Renal cortex interstitium (tissue), 11 donors: ENCODE data around the gene PRRT1. TPM values are rescaled to one million over a fixed set of nuclear protein-coding genes. Genes with fewer than 3 reads are reported as not detected.

Experiments
- DNase-seq, 11 donors: peaks; one replicate each; pipeline ENCODE4 v3.0.0-alpha.2; 2013; ENCODE audit warnings: low read depth in 9 of 11, low spot score in 4 of 11; ENCODE audit errors: extremely low read depth in 1 of 11
- polyA plus RNA-seq, 3 donors: library from polyadenylated mRNA; unstranded; fragments of 120-200 nt; gene quantifications; one replicate each; pipeline ENCODE4 v1.2.1, GENCODE V29; 2013; ENCODE audit not compliant: insufficient read length in 3 of 3

PRRT1 gene
- polyA plus RNA-seq, 3 donors = 2.4 to 4.2 (median 2.6) TPM

DNA sequence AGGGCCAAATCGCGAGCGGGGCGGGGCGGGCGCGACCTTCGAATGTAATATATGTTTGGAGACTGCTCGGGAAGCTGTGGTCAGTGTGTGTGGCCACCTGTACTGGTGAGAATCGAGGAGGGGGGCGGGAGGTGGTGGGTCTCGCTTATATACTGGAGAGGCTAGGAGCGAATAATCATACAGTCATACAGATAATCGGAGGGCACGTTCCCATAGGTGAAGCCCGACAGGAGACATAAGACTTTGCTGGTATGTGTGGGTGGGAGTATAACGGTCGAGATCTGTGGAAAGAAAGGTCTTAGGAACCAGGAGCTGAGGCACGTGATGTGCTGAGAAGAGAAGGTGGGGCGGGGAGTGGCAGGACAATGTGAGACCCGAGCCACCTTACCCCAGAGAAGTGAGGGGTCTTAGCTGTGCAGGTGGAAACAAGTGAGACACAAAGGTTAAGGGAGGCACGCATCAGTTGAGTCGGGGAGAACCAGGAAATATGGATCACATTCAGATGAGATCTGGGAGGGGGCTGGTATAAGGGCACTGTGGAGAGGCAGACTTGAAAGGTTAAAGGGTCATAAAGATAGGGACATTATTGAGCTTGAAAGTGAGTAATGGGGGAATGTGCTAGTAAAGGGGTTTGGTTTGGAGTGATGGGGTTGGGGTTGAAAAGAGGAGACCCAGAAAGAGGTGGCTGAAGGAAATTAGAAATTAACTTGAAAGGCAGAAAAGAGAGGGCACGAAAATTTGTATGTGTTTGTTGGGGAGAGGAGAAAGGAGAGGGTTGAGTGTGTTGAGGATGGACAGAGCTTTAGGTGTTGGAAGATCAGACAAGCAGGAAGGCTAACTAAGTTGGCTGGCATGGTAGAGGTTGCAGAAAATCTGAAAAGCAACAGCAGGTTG lies 27.1 kb upstream of the PRRT1 start:
- no peak for DNase-seq

DNA sequence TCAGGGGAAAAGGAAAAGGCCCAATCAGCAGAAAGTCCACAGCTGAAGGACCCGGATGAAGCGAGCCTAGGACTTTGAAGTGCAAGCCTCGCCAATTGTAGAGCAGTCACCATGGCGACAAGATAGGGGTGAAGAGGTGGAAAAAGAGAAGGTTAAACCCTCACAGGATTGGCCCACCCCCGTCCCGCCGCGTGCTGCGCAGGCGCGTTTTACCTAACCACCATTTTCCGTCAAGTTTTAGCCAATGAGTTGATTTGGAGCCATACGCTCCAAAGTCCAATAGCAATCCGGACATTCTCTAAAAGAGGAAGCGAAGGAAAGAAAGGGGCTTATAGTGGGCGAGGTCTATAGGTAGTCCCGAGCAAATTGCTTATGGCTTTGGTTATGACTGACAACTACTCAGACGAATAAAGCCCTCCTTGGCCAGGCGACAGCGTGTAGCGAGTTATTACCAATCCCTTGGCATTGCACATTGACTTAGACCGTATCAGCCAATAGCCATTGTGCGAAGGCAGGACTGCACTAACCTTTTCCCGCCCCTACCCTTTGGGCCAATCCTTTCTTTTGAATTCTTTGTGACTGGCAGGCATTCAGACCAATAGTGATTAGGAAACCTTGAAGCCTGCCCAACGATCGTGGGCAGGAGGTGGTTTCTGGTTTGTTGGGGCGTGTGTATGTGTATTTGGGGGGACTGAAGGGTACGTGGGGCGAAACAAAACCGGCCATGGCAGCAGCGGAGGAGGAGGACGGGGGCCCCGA lies 26.2 kb upstream of the PRRT1 start, which contains the start of gene RNF5:
Gene RNF5 (plus strand): TSS at position 618 of the 759 bp plus-strand sequence. CDS start 107 bp downstream, at position 725.
- DNase-seq = peak; percentile 99 to 100 (median 100)

DNA sequence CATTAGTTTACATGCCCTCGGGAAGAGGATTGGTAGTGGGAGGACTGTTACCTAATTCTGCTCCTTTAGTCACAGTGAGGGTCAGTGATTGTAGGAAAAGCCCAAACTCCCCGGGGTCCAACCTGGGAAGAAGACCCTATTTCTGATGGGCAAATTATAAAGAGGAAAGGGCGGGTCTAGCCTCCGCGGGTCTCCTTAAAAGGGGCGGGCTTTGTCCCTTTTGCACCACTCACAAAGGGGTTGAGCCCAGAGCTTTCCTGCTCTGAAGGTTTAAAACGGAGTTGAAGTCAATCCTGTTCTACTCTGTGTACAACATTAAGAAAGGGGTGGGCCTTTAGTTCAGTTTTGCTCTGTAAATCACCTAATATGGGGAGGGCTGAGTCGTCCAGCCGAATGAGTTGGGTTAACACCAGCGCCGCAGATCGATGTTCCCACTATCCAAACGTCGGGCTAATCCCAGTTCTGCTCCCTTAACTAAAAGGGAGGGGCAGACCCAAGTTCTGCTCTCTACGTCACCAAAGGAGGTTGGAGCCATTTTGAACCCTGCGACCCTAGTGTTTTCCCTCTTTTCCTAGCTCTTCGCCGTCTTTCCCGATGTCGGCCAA lies 25.5 kb upstream of the PRRT1 start:
- DNase-seq = peak in 1 of 11 donors; percentile 67

DNA sequence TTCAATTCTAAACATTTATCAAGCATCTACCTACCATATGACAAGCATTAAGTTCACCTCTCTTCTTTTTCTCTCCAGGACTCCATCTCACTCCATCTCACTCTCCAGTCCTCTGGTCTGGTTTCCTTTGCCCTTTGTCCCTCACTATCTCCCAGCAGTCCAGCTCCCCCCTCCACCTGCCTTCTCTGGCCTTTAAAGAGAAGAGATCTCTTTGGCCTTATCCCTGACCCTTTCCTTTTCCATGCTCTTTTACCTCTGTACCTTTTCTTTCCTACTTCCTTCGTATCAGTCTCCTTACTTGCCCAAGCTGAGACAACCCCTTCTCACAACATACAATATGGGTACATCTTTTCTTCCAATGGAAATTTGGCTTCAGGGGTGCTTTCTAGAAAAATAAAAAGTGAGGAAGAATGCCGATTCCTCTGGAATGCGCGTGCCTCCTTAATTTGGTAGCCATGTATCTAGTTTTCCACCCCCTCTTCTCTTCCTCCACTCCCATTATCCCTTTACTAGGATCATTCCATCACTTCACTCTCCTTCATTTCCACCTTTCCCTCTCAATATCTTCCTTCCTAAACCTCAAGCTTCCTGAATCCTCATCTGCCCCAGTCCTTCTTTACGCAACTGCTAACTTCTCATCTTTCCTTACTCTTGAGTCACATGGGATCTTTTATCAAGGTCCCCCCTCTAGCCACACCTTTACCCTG lies 24.9 kb upstream of the PRRT1 start:
- no peak for DNase-seq

DNA sequence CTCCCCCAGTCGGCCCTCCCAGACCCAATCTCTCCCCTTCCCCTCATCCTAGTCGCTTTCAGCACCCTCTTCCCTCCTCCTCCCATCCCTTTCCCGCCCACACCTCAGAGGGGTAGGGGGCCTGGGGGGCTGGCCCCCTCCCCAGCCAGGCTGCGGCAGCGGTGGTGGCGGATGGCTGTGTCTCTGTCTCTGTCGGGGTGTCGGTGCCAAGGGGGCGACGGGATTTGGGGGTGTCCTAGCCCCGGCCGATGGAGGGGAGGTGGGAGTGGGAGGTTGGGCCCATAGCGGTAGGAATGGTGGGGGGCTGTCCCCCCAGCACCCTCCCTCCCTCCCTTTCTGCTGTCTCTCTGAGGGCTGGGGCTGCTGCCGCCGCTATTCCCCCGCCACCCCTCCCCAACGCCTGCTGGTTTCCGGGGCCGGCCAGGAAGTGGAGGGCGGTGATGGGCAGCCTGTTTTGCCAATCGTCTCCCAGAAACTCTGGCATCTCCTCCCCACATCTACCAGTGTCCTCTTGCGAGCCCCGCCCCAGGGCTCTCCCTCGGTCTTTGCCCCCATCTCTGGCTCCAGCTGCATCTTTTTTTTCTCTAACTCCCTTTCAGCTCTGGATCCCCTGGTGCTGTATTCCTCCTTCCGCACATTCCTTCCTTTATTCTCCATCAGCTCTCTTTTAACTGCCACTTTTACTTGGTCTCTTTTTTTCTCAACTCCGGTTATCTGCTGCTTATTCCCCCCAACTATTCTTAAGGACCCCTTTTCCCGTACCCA lies 24.2 kb upstream of the PRRT1 start, which contains the start of gene AGPAT1:
Gene AGPAT1 (minus strand): TSS at position 374 of the 765 bp plus-strand sequence. CDS start 4,588 bp downstream, outside the sequence.
- peak; percentile 88 to 99 (median 96) for DNase-seq

DNA sequence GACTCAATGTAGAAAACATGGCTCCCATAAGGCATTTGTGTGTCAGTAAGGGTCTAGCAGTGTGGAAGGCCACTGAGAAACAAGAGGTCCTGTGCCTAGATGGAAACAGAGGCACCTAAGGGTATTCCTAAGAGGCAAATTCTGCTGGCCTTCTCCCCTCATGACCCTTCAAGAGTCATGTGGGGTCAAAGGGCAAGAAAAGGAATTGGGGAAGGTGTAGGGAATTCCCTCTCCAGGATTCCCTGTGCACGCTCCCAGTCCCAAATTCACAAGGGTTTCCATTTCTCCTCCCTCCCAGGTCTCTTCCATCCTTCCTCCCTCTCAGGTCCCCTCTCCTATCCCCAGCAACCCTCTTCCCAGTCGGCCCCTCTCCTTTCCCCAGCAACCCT lies 23.6 kb upstream of the PRRT1 start:
- no peak for DNase-seq

DNA sequence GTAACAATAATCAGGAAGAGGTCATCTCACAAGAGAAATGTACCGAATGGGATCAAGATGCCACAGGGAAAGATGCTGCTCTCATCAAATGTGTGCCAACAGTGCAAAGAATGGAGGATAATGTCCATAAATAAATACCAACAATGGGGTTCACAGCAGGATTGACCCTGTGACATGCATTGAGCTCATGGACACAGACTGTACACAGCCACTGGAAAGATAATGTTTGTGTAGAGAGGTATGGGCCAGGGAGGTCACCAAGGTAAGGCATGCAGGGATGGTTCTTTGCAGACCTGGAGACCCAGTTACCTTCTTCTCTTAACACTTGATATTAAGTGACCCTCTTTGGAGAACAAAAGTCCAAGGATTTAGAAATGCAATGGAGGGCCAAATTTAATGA lies 22.7 kb upstream of the PRRT1 start:
- DNase-seq = no peak

DNA sequence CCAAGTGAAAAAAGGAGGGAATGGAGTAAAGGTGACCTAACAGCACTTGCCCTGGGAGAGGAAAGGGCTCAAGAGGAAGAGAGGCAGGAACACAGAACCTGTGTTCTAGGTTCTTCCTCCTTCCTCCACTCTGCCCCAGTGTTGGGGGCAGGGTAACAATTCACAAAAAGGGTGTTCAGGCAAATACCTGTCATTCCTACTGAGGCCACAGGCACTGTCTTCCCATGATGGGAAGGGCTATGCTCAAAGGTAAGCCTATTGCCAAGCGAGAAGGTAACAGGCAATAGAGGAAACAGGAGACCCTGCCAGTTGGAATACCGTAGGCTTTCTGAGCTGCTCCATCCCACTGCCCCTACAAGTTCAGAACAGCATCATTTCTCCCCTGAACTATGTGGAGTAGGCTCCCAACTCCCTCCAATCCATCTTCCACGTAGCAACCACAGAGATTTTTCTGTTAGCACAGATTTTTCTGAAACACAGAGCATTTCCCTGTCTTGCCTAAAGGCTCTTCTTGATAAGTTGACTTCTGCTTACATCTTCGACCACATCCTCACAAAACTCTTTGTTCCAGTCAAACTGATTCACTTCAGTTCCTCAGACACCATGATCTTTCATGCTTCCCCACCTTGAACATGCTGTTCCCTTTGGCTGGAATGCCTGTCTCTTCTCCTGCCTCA lies 21.4 kb upstream of the PRRT1 start:
- DNase-seq = no peak

DNA sequence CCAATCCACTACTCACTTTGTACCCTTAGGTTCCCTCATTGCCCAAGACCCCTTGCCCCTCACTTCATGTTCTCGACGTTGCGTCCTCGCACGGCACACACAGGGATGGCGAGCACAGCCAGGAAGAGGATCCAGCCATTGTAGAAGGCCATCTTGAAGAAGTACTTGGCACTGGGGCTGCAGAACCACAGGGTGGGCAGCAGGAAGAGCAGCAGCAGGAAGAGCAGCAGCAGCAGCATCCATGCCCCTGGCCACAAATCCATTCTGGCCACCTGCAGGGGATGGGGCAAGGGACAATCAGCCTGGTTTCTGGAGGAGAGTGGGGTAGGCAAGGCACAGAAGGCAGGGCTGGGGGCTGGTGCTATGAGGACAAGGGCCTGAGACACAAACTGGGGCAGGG lies 19.5 kb upstream of the PRRT1 start:
- DNase-seq = no peak

DNA sequence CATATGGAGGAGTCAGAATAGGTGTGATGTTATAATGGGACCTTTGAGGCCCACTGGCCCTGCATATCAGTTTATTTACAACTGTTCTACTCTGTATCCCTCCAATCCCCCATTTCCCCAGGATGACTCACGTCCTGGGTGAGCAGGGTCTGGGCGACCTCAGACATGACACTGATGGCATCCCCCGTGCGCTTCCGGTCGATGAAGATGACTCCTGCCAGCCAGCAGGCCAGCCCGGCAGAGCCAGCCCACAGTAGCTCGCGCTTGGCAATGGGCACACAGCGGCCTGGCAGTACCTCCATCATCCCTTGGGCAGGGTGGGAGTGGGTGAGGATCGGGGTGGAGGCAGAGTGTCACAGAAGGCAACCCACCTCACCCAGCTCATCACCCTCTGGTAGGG lies 18.6 kb upstream of the PRRT1 start:
- no peak for DNase-seq

DNA sequence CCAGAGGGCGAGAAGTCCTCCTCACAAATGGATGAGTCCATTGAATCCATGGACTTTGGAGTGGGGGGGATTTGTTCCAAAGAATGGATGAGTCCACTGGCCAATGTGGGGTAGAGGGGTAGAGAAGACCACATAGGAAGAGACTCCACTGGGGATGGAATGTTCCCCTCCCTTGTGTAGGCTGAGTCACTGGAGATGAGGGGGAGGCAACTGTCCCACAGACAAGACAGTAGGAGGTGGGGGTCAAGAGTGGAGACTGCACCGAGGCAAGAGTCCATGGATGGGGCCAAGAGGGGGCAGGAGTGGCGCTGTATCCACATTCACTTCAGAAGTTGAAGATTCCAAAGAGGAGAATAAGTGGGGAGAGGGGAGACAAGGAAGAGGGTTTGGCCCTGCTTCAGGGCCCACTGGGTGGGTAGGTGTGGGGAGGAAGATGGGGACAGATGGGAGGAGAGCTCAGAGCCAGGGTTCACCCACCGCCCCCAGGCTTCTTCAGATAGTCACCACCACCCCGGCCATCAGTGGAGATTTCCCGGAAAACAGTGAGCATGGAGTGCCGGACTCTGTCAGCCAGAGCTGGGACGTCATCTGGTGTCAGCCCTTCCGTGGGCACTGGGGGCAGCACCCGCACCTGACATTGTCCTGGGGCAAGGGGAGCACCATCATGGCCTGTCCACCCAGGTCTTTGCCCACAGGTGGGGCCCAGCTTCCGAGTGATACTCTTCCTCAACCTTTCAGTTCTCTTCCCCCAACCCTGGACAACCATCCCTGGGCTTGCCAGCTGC lies 17.3 kb upstream of the PRRT1 start:
- DNase-seq = no peak

DNA sequence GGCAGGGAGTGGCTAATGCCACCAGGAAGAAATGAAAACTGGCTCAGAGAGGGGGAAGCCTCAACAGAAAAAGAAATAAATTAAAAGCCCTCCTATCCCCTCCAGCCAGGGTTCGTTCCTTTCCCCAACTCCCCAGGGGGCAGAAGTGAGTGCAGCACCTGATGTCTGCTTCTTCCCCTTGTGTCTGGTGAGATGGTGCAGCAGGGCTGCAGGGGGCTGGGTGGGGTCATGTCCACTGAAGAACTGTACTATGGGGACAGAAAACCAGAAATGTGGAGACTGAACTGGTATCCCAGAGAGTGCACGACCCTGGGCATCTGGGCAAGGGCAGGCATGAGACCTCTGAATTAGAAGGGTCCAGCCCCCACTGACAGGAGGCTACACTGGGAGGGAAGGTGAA lies 16.6 kb upstream of the PRRT1 start:
- DNase-seq = no peak

DNA sequence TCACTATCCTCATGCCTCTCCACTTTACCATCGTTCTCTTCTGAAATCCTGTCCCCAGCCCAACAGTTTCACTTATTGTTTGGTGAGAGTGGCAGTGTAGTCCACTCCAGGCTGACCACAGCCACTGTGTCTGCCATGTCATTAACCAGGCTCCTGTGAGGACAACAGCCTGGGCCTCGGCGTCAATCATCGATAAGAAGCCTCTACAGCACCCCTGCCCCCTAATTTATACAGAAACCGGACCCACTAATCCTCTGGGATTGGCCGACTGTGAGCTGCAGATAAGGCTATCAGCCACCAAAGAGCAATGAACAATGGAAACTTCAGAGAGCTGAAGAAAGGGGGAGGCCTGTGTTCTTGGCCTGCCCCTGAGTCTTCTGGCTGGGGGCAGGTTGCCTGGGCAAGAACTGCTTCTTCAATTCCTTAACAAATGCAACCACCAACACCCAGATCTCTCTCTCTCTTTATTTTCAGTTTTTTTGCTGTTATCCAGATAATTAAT lies 16.1 kb upstream of the PRRT1 start:
- DNase-seq = no peak

DNA sequence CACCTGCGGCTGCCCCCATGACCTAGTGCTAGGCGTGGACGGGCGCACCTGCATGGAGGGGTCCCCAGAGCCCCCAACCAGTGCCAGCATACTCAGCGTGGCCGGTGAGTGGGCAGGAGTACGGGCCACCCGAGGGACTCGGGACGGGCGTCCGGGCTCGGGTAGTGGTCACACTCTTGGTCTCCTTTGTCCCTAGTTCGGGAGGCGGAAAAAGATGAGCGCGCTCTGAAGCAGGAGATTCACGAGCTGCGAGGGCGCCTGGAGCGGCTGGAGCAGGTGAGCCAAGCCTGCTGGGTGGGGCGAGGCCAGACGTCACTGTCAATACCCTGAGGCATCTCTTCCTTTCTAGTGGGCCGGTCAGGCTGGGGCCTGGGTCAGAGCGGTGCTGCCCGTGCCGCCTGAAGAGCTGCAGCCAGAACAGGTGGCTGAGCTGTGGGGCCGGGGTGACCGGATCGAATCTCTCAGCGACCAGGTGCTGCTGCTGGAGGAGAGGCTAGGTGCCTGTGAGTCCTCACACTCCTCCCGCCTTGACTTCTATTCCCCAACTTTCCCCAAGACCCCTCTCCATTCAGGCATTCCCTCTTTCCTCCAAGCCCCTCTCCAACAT lies 15.5 kb upstream of the PRRT1 start:
- DNase-seq = no peak

DNA sequence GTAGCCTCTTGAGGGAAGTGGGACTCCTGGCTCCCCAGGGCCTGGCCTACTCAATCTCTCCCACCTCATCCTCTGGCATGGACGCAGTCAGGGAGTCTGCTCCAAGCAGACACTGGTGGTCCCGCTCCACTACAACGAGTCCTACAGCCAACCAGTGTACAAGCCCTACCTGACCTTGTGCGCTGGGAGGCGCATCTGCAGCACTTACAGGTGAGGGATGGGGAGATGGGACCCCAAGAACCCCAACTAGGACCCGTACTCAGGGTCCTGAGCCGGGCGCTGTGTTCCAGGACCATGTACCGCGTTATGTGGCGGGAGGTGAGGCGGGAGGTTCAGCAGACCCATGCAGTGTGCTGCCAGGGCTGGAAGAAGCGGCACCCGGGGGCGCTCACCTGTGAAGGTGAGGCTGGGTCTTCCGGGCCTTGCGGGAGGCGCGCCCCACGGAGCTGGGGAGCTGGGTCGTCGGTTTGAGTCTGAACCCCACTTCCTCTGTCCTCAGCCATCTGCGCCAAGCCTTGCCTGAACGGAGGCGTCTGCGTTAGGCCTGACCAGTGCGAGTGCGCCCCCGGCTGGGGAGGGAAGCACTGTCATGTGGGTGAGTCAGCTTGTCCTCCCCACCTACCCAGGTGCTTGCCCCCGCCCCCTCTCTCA lies 14.8 kb upstream of the PRRT1 start:
- no peak for DNase-seq

DNA sequence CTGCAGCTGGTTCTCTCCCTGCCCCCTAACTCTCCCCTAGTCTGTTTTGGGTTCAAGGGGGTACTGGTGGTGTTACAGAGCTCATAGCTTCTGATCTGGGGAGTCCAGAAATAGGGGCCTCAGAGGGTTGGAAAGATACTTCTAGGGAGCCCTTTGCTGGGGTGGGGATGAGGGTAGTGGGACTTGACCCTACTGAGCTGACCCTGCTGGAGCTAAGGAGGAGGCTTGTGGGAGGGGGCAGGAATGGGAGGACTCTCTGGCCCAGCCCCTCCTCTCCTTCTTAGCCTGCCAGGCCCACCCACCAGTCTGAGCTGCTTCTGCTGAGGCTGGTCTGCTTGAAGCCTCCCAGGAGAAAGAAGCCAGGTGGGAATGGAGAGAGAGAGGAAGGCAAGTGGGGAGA lies 12.6 kb upstream of the PRRT1 start, which contains the start of gene EGFL8:
Gene EGFL8 (plus strand): TSS at position 301 of the 400 bp plus-strand sequence. CDS start 1,571 bp downstream, outside the sequence.
- no peak for DNase-seq
